ENCODE data around the gene BCAS1. TPM values are rescaled to one million over a fixed set of nuclear protein-coding genes. Genes with fewer than 3 reads are reported as not detected.
A peak's percentile ranks its signal among the peaks of the same experiment; 100 is the strongest.

Gene BCAS1
- total RNA-seq, 1 donor from 2014 or later: 2.1 TPM

GRCh38 chr20:53940907-53941545, 129.4 kb downstream of the BCAS1 start:
- Histone ChIP-seq H3K36me3 (ENCODE audit: control insufficient read depth in 3 of 3, insufficient read depth in 3 of 3, low read length in 3 of 3) (no peaks in the 10 kb centered on the region), H3K4me3 (ENCODE audit: low read length in 3 of 3) (peak overlapping the region; percentile 19 to 64 (median 24)), H3K27me3 (ENCODE audit: control insufficient read depth in 3 of 3, insufficient read depth in 3 of 3, low read length in 3 of 3) (peaks cover 0 to 2% (median 0%) of the 10 kb centered on the region in 3 donors), H3K4me1 (ENCODE audit: control insufficient read depth in 3 of 3, insufficient read depth in 3 of 3, low read length in 3 of 3) (peaks cover 10 to 24% (median 17%) of the 10 kb centered on the region in 3 donors), H3K9me3 (ENCODE audit: control insufficient read depth in 3 of 3, low read length in 3 of 3) (no peaks in the 10 kb centered on the region), H3K9ac (ENCODE audit: low read depth in 1 of 3, low read length in 3 of 3) (peak overlapping the region; percentile 2 to 38 (median 3)), H3K27ac (ENCODE audit: low read depth, low read length) (peak overlapping the region; percentile 77)

GRCh38 chr20:53940360-53940702, 130.1 kb downstream of the BCAS1 start:
- H3K27me3 ChIP-seq (ENCODE audit: control insufficient read depth in 3 of 3, insufficient read depth in 3 of 3, low read length in 3 of 3): peaks cover 0 to 2% (median 0%) of the 10 kb centered on the region in 3 donors
- peaks cover 10 to 24% (median 17%) of the 10 kb centered on the region in 3 donors for H3K4me1 ChIP-seq (ENCODE audit: control insufficient read depth in 3 of 3, insufficient read depth in 3 of 3, low read length in 3 of 3)
- H3K4me3 ChIP-seq (ENCODE audit: low read length in 3 of 3): peak overlapping the region; percentile 40 to 64 (median 60)
- H3K9ac ChIP-seq (ENCODE audit: low read depth in 1 of 3, low read length in 3 of 3): peak overlapping the region in 2 of 3 donors; percentile 54 to 65
- peak overlapping the region; percentile 77 for H3K27ac ChIP-seq (ENCODE audit: low read depth, low read length)
- H3K36me3 ChIP-seq (ENCODE audit: control insufficient read depth in 3 of 3, insufficient read depth in 3 of 3, low read length in 3 of 3): no peaks in the 10 kb centered on the region
- H3K9me3 ChIP-seq (ENCODE audit: control insufficient read depth in 3 of 3, low read length in 3 of 3): no peaks in the 10 kb centered on the region

- peak overlapping the region; percentile 40 to 64 (median 60) for H3K4me3 ChIP-seq (ENCODE audit: low read length in 3 of 3)
- H3K9me3 ChIP-seq (ENCODE audit: control insufficient read depth in 3 of 3, low read length in 3 of 3): no peaks in the 10 kb centered on the region
- H3K36me3 ChIP-seq (ENCODE audit: control insufficient read depth in 3 of 3, insufficient read depth in 3 of 3, low read length in 3 of 3): no peaks in the 10 kb centered on the region
- H3K27me3 ChIP-seq (ENCODE audit: control insufficient read depth in 3 of 3, insufficient read depth in 3 of 3, low read length in 3 of 3): peaks cover 0 to 2% (median 0%) of the 10 kb centered on the region in 3 donors
- peak overlapping the region in 2 of 3 donors; percentile 54 to 65 for H3K9ac ChIP-seq (ENCODE audit: low read depth in 1 of 3, low read length in 3 of 3)
- H3K4me1 ChIP-seq (ENCODE audit: control insufficient read depth in 3 of 3, insufficient read depth in 3 of 3, low read length in 3 of 3): peaks cover 10 to 29% (median 19%) of the 10 kb centered on the region in 3 donors
- H3K27ac ChIP-seq (ENCODE audit: low read depth, low read length): peak overlapping the region; percentile 77
These were observed 130.6 kb downstream of the BCAS1 start for GRCh38 chr20:53939572-53940359.

GRCh38 chr20:53939190-53939571, 131.2 kb downstream of the BCAS1 start:
- Histone ChIP-seq H3K27me3 (ENCODE audit: control insufficient read depth in 3 of 3, insufficient read depth in 3 of 3, low read length in 3 of 3) (no peaks in the 10 kb centered on the region), H3K4me3 (ENCODE audit: low read length in 3 of 3) (peak overlapping the region in 2 of 3 donors; percentile 32 to 37), H3K9me3 (ENCODE audit: control insufficient read depth in 3 of 3, low read length in 3 of 3) (no peaks in the 10 kb centered on the region), H3K9ac (ENCODE audit: low read depth in 1 of 3, low read length in 3 of 3) (no peak overlapping the region), H3K27ac (ENCODE audit: low read depth, low read length) (peak overlapping the region; percentile 77), H3K4me1 (ENCODE audit: control insufficient read depth in 3 of 3, insufficient read depth in 3 of 3, low read length in 3 of 3) (peaks cover 10 to 34% (median 19%) of the 10 kb centered on the region in 3 donors), H3K36me3 (ENCODE audit: control insufficient read depth in 3 of 3, insufficient read depth in 3 of 3, low read length in 3 of 3) (no peaks in the 10 kb centered on the region)

GRCh38 chr20:53938739-53939138, 131.7 kb downstream of the BCAS1 start:
- Histone ChIP-seq H3K9me3 (ENCODE audit: control insufficient read depth in 3 of 3, low read length in 3 of 3) (no peaks in the 10 kb centered on the region), H3K27me3 (ENCODE audit: control insufficient read depth in 3 of 3, insufficient read depth in 3 of 3, low read length in 3 of 3) (no peaks in the 10 kb centered on the region), H3K4me1 (ENCODE audit: control insufficient read depth in 3 of 3, insufficient read depth in 3 of 3, low read length in 3 of 3) (peaks cover 7 to 34% (median 19%) of the 10 kb centered on the region in 3 donors), H3K9ac (ENCODE audit: low read depth in 1 of 3, low read length in 3 of 3) (no peak overlapping the region), H3K36me3 (ENCODE audit: control insufficient read depth in 3 of 3, insufficient read depth in 3 of 3, low read length in 3 of 3) (no peaks in the 10 kb centered on the region), H3K27ac (ENCODE audit: low read depth, low read length) (peak overlapping the region; percentile 77), H3K4me3 (ENCODE audit: low read length in 3 of 3) (no peak overlapping the region)

GRCh38 chr20:53937929-53938367, 132.4 kb downstream of the BCAS1 start:
- Histone ChIP-seq H3K27me3 (ENCODE audit: control insufficient read depth in 3 of 3, insufficient read depth in 3 of 3, low read length in 3 of 3) (no peaks in the 10 kb centered on the region), H3K27ac (ENCODE audit: low read depth, low read length) (no peak overlapping the region), H3K4me3 (ENCODE audit: low read length in 3 of 3) (no peak overlapping the region), H3K9ac (ENCODE audit: low read depth in 1 of 3, low read length in 3 of 3) (no peak overlapping the region), H3K36me3 (ENCODE audit: control insufficient read depth in 3 of 3, insufficient read depth in 3 of 3, low read length in 3 of 3) (no peaks in the 10 kb centered on the region), H3K9me3 (ENCODE audit: control insufficient read depth in 3 of 3, low read length in 3 of 3) (no peaks in the 10 kb centered on the region), H3K4me1 (ENCODE audit: control insufficient read depth in 3 of 3, insufficient read depth in 3 of 3, low read length in 3 of 3) (peaks cover 7 to 34% (median 24%) of the 10 kb centered on the region in 3 donors)

GRCh38 chr20:53937339-53937741, 133.1 kb downstream of the BCAS1 start:
- H3K9ac ChIP-seq (ENCODE audit: low read depth in 1 of 3, low read length in 3 of 3): no peak overlapping the region
- H3K27ac ChIP-seq (ENCODE audit: low read depth, low read length): no peak overlapping the region
- H3K4me1 ChIP-seq (ENCODE audit: control insufficient read depth in 3 of 3, insufficient read depth in 3 of 3, low read length in 3 of 3): peaks cover 7 to 34% (median 24%) of the 10 kb centered on the region in 3 donors
- H3K36me3 ChIP-seq (ENCODE audit: control insufficient read depth in 3 of 3, insufficient read depth in 3 of 3, low read length in 3 of 3): no peaks in the 10 kb centered on the region
- H3K9me3 ChIP-seq (ENCODE audit: control insufficient read depth in 3 of 3, low read length in 3 of 3): no peaks in the 10 kb centered on the region
- no peak overlapping the region for H3K4me3 ChIP-seq (ENCODE audit: low read length in 3 of 3)
- H3K27me3 ChIP-seq (ENCODE audit: control insufficient read depth in 3 of 3, insufficient read depth in 3 of 3, low read length in 3 of 3): no peaks in the 10 kb centered on the region

- Histone ChIP-seq H3K27me3 (ENCODE audit: control insufficient read depth in 3 of 3, insufficient read depth in 3 of 3, low read length in 3 of 3) (no peaks in the 10 kb centered on the region), H3K9me3 (ENCODE audit: control insufficient read depth in 3 of 3, low read length in 3 of 3) (no peaks in the 10 kb centered on the region), H3K27ac (ENCODE audit: low read depth, low read length) (peak overlapping the region; percentile 50), H3K36me3 (ENCODE audit: control insufficient read depth in 3 of 3, insufficient read depth in 3 of 3, low read length in 3 of 3) (no peaks in the 10 kb centered on the region), H3K4me1 (ENCODE audit: control insufficient read depth in 3 of 3, insufficient read depth in 3 of 3, low read length in 3 of 3) (peaks cover 7 to 25% (median 20%) of the 10 kb centered on the region in 3 donors), H3K9ac (ENCODE audit: low read depth in 1 of 3, low read length in 3 of 3) (no peak overlapping the region), H3K4me3 (ENCODE audit: low read length in 3 of 3) (no peak overlapping the region)
These were observed 134.9 kb downstream of the BCAS1 start for GRCh38 chr20:53935344-53936084.

- H3K27me3 ChIP-seq (ENCODE audit: control insufficient read depth in 3 of 3, insufficient read depth in 3 of 3, low read length in 3 of 3): no peaks in the 10 kb centered on the region
- peaks cover 4 to 16% (median 13%) of the 10 kb centered on the region in 3 donors for H3K4me1 ChIP-seq (ENCODE audit: control insufficient read depth in 3 of 3, insufficient read depth in 3 of 3, low read length in 3 of 3)
- H3K27ac ChIP-seq (ENCODE audit: low read depth, low read length): peak overlapping the region; percentile 50
- no peaks in the 10 kb centered on the region for H3K9me3 ChIP-seq (ENCODE audit: control insufficient read depth in 3 of 3, low read length in 3 of 3)
- no peak overlapping the region for H3K9ac ChIP-seq (ENCODE audit: low read depth in 1 of 3, low read length in 3 of 3)
- no peaks in the 10 kb centered on the region for H3K36me3 ChIP-seq (ENCODE audit: control insufficient read depth in 3 of 3, insufficient read depth in 3 of 3, low read length in 3 of 3)
- H3K4me3 ChIP-seq (ENCODE audit: low read length in 3 of 3): no peak overlapping the region
These were observed 135.7 kb downstream of the BCAS1 start for GRCh38 chr20:53934421-53935343.
